HUES48 (cell line): ENCODE results near the gene TNRC6B.
"Not testable (repeated sequence)": the region's sequence is repeated elsewhere in the genome, so short reads cannot be mapped to it uniquely, and the experiment has no call there.

Experiments
- H3K27ac ChIP-seq: one replicate; pipeline ENCODE4 v1.7.0; 2013; ENCODE audit warnings: low read depth, low read length, inconsistent platforms
- H3K27me3 ChIP-seq: 2 replicates; pipeline ENCODE4 v1.6.1; 2013; ENCODE audit warnings: mild to moderate bottlenecking, low read length; ENCODE audit not compliant: control insufficient read depth, insufficient read depth
- H3K36me3 ChIP-seq: 2 replicates; pipeline ENCODE4 v1.6.1; 2013; ENCODE audit warnings: low read length; ENCODE audit not compliant: control insufficient read depth, insufficient read depth
- H3K4me1 ChIP-seq: 2 replicates; pipeline ENCODE4 v1.6.1; 2013; ENCODE audit warnings: mild to moderate bottlenecking, low read length; ENCODE audit not compliant: control insufficient read depth, insufficient read depth
- H3K4me3 ChIP-seq: 2 replicates; pipeline ENCODE4 v1.5.1; 2013; ENCODE audit warnings: mild to moderate bottlenecking, low read depth, low read length
- H3K9ac ChIP-seq: 2 replicates; pipeline ENCODE4 v1.6.1; 2013; ENCODE audit warnings: mild to moderate bottlenecking, low read depth, low read length, moderate library complexity
- H3K9me3 ChIP-seq: 2 replicates; pipeline ENCODE4 v1.6.1; 2013; ENCODE audit warnings: low read length; ENCODE audit not compliant: control insufficient read depth, insufficient read depth

The TNRC6B gene

GRCh38 chr22:40215266-40215665 is 37.5 kb downstream of the TNRC6B start:
- Histone ChIP-seq H3K36me3 (peaks cover 3% of the 10 kb centered on the region; the same call in 1 of the 2 replicates), H3K4me1 (peaks cover 62% of the 10 kb centered on the region), H3K9me3 (no peaks in the 10 kb centered on the region), H3K27me3 (no peaks in the 10 kb centered on the region), H3K4me3 (no peak overlapping the region), H3K9ac (no peak overlapping the region), H3K27ac (peak overlapping the region; percentile 46)

GRCh38 chr22:40216041-40216756 is 38.5 kb downstream of the TNRC6B start:
- Histone ChIP-seq H3K4me1 (peaks cover 61% of the 10 kb centered on the region), H3K4me3 (no peak overlapping the region), H3K9ac (no peak overlapping the region), H3K9me3 (no peaks in the 10 kb centered on the region), H3K36me3 (peaks cover 3% of the 10 kb centered on the region; the same call in 1 of the 2 replicates), H3K27ac (peak overlapping the region; percentile 46), H3K27me3 (no peaks in the 10 kb centered on the region)

GRCh38 chr22:40218152-40218551 is 40.4 kb downstream of the TNRC6B start:
- no peaks in the 10 kb centered on the region for H3K9me3 ChIP-seq
- peak overlapping the region; percentile 2 for H3K27ac ChIP-seq
- peaks cover 60% of the 10 kb centered on the region for H3K4me1 ChIP-seq
- H3K27me3 ChIP-seq = no peaks in the 10 kb centered on the region
- no peak overlapping the region for H3K4me3 ChIP-seq
- H3K36me3 ChIP-seq = peaks cover 3% of the 10 kb centered on the region; the same call in 1 of the 2 replicates
- H3K9ac ChIP-seq = no peak overlapping the region

- peaks cover 60% of the 10 kb centered on the region for H3K4me1 ChIP-seq
- no peaks in the 10 kb centered on the region for H3K9me3 ChIP-seq
- H3K36me3 ChIP-seq = peaks cover 3% of the 10 kb centered on the region; the same call in 1 of the 2 replicates
- H3K27ac ChIP-seq = peak overlapping the region; percentile 2
- no peak overlapping the region for H3K4me3 ChIP-seq
- H3K9ac ChIP-seq = no peak overlapping the region
- no peaks in the 10 kb centered on the region for H3K27me3 ChIP-seq
These were observed 41.1 kb downstream of the TNRC6B start for GRCh38 chr22:40218723-40219294.

- no peaks in the 10 kb centered on the region for H3K27me3 ChIP-seq
- H3K27ac ChIP-seq = peak overlapping the region; percentile 36
- no peaks in the 10 kb centered on the region for H3K9me3 ChIP-seq
- H3K4me1 ChIP-seq = peaks cover 66% of the 10 kb centered on the region
- H3K9ac ChIP-seq = no peak overlapping the region
- no peak overlapping the region for H3K4me3 ChIP-seq
- peaks cover 3% of the 10 kb centered on the region; the same call in 1 of the 2 replicates for H3K36me3 ChIP-seq
These were observed 42.8 kb downstream of the TNRC6B start for GRCh38 chr22:40220316-40221054.

GRCh38 chr22:40221055-40221414 is 43.3 kb downstream of the TNRC6B start:
- Histone ChIP-seq H3K9me3 (no peaks in the 10 kb centered on the region), H3K27ac (no peak overlapping the region), H3K4me3 (no peak overlapping the region), H3K4me1 (peaks cover 65% of the 10 kb centered on the region), H3K9ac (no peak overlapping the region), H3K27me3 (no peaks in the 10 kb centered on the region), H3K36me3 (peaks cover 3% of the 10 kb centered on the region; the same call in 1 of the 2 replicates)

- not testable (repeated sequence) for H3K36me3 ChIP-seq, H3K27ac ChIP-seq, H3K27me3 ChIP-seq, H3K9me3 ChIP-seq, H3K4me3 ChIP-seq, H3K9ac ChIP-seq
- peaks cover 61% of the 10 kb centered on the region for H3K4me1 ChIP-seq
These were observed 45.3 kb downstream of the TNRC6B start for GRCh38 chr22:40222979-40223378.

- Histone ChIP-seq H3K4me1 (peaks cover 57% of the 10 kb centered on the region), H3K9me3 (no peaks in the 10 kb centered on the region), H3K36me3 (peaks cover 6% of the 10 kb centered on the region; the same call in 1 of the 2 replicates), H3K27me3 (no peaks in the 10 kb centered on the region), H3K27ac (peak overlapping the region; percentile 42), H3K9ac (no peak overlapping the region), H3K4me3 (no peak overlapping the region)
These were observed 47.0 kb downstream of the TNRC6B start for GRCh38 chr22:40224702-40225101.

- Histone ChIP-seq H3K27ac (no peak overlapping the region), H3K4me1 (peaks cover 46% of the 10 kb centered on the region), H3K36me3 (peaks cover 12% of the 10 kb centered on the region; the same call in 1 of the 2 replicates), H3K9ac (no peak overlapping the region), H3K4me3 (no peak overlapping the region), H3K9me3 (no peaks in the 10 kb centered on the region), H3K27me3 (no peaks in the 10 kb centered on the region)
These were observed 48.9 kb downstream of the TNRC6B start for GRCh38 chr22:40226620-40227019.

- H3K9me3 ChIP-seq = no peaks in the 10 kb centered on the region
- H3K9ac ChIP-seq = no peak overlapping the region
- peaks cover 23% of the 10 kb centered on the region for H3K36me3 ChIP-seq
- H3K27ac ChIP-seq = no peak overlapping the region
- H3K27me3 ChIP-seq = no peaks in the 10 kb centered on the region
- peaks cover 13% of the 10 kb centered on the region for H3K4me1 ChIP-seq
- H3K4me3 ChIP-seq = no peak overlapping the region
These were observed 54.0 kb downstream of the TNRC6B start for GRCh38 chr22:40231618-40232313.
